SIG-M5 treated with dmso at 0.1 percent for 504 hours (cell line): Measurements from ENCODE around the gene INPP4A.

Experiments
- DNase-seq: peaks from one replicate; lab custom pipeline; 2025; ENCODE audit not compliant: unreplicated experiment; lab: John Stamatoyannopoulos, UW

INPP4A gene

DNA sequence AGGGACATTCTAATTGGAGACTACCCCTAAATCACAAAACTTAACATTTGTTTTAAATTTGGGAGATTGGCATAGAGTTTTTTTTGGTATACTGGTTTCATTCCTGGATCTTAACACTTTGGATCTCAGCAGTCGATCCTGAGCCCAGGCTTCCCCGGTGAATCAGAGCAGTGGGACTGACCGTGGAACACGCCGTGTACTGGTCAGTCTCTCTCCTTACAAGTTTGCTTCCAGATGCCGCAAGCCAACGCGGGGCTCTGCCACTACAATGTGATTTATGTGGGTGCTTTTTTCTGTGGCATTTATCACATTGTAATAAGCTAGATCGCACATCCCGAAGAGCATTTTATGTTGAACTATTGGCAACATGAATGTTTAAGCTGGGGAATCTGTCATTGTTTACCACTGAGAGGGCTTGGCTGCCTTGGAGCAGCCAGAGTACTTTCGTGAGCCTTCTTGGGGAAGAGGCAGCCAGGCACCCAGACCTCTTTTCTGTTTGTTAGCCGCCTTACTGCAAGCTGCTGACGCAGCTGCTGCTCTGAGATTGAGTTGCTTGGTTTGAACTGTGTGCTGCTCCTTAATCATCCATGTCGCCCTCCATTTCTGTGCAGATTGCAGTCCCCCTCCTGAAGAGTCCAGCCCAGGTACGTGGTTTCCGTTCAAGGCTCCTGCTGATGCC is 114.3 kb downstream of the INPP4A start:
- no peak for DNase-seq

DNA sequence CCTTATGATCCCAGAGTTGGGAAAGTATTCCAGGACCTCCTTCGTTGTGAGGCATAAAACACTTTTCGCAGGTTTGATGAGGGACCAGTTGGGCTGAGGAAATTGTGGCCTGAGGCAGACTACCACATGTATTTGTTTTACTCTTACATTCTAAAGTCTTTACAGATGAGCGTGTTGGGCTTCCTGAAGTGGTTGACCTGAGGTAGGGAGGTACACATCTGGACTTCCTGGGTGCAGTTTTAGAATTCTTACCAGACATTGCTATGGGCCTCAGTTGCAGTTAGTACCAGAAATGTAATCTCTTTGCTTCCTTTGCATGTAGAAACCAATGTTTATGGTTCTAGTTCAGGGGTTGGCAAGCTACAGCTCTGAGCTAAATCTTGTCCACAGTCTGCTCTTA is 114.9 kb downstream of the INPP4A start:
- DNase-seq, result no peak

DNA sequence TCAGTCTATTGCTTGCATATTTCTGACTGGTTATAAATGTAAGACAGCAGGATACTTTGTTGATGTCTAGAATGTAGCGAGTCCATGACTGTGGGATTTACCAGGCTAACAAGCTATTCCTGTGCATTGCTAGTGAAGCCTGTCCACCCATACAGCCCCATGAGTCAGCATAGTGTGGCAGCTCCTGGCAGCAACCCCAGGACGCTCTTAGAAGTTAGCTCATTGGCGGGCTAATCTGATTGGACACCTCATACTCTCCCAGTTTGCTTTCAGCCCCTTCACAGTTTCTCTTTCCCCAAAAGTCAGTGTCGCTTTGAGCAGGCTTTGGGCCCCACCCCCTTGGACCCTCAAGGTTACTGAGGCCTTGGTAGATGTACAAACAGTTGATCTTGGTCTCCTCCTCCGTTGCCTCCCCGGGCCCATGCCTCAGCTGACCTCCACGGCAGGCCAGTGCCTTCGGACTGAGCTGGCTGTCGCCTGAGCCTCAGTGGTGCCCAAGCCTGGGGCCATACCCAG is 115.7 kb downstream of the INPP4A start:
- no peak for DNase-seq

DNA sequence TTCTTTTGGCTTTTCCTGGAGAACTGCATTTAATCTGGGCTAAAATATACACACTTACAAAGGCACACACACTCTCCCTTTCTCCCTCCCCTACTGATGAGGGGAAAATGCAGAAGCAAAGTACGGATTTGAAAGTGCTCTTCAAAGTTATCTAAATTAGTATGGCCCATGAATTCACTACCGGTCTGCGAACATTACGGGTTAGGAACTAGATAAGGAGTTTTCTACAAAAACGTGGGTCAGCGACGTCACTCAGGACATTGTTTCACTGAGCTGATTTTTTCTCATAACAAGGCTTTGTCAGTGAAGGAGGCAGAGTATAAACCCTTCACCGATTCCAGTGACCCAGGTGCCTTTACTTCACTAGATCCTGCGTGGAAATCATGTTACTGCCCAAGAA is 116.4 kb downstream of the INPP4A start:
- DNase-seq, result no peak

DNA sequence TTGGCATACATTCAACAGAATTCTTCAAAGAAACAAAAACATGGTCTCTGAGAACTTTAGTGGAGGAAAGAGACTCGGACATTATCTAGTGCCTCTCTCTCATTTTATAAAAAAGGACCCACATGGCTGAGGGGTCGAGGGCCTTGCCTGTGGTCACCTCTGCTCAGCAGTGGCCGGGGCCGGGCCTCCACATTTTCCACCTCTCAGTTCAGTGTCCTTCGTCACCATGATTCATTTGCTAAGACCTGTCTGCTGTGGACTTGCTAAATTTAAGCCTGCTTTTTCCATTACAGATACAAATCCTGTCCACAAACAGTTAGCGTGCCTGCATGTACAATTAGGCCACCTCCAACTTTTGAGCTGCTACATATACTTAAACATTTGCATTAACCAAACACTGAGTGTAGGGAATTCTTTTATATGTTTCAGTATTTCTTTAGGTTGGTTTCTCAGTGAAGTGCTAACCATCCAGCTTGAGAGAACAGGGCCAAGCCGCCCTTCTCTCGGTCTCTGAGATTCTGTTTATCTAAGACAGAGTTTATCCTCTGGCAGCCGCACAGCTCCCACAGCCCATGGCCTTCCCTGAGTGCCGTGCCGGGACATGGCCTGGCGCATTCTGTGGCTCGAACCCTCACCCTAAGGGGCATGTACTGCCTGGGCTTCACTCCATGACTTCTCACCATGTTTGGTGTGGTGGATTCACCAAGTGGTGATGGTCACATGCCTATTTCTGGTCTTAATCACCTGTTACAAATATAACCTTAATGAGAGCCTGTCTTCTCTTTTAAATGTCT is 117.4 kb downstream of the INPP4A start:
- no peak for DNase-seq

DNA sequence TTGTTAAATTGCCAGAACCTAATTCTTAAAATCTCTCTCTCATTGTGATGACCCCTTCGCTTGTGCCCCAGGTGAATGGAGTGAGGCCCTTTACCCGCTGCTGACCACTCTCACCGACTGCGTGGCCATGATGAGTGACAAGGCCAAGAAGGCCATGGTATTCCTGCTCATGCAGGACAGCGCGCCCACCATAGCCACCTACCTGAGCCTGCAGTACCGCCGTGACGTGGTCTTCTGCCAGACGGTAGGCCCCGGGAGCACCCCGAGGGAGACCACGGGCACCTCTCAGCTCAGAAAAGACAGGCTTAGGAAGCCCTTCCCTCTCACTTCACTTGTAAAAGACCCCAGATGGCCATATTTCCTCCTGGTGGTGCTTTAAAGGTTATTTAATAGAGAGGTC is 118.7 kb downstream of the INPP4A start:
- no peak for DNase-seq

DNA sequence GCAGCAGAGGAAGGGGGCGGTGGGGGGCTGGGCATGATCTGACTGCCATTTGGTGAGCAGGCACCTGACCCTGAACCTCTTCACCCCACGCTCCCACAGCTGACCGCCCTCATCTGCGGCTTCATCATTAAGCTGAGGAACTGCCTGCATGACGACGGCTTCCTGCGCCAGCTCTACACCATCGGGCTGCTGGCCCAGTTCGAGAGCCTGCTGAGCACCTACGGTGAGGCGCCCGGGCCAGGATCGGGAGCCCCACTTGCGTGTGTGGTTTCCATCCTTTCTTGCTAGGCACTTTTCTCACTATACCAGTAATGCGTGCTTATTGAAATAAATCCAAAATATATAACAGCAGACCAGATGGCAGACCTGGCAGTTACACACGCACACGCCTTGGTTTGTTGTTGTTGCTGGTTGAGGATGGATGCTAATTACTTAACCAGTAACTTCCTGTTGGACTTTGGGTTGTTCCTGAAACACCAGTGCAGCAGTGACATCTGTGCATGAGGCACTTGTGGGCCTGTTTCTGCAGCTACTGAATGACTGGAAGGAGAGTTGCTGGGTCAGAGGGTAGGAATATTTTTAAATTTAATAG is 120.0 kb downstream of the INPP4A start:
- DNase-seq, result no peak

DNA sequence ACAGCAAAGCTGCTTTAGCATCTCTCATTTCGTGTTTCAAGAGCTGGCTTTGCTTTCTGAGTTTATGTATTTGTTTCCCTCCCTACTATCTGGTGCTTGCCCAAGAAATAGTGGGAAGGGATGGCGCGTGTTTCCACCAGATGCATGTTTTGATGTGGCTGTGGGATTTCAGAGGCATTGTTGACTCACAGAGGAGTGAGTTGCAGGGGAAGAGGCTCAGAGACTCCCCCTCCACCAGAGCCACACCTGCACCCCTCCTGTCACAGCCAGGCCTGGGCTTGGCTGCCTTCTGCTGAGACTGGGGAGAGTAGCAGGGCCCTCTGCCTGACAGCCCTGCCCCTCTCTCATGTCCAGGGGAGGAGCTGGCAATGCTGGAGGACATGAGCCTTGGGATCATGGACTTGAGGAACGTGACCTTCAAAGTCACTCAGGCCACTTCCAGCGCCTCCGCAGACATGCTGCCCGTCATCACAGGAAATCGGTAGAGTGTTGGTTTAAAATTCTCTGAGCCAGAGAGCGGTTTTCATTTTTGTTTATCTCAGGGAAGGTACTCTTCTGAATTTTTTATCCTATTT is 120.7 kb downstream of the INPP4A start:
- DNase-seq, result no peak

DNA sequence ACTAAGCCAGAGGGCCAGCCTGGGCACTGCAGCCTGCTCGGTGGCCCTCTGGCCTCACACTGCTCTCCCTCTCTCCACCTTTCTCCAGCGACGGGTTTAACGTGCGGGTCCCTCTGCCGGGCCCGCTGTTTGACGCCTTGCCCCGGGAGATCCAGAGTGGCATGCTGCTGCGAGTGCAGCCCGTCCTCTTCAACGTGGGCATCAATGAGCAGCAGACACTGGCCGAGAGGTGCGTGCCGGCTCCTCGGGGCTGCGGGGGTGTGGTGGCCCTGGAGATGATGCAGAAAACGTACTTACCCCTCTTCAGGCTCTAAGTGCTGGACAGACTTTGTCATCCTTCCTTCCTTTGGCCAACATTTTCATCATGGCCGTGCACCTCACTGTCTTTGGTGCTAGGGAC is 121.3 kb downstream of the INPP4A start:
- DNase-seq, result no peak

DNA sequence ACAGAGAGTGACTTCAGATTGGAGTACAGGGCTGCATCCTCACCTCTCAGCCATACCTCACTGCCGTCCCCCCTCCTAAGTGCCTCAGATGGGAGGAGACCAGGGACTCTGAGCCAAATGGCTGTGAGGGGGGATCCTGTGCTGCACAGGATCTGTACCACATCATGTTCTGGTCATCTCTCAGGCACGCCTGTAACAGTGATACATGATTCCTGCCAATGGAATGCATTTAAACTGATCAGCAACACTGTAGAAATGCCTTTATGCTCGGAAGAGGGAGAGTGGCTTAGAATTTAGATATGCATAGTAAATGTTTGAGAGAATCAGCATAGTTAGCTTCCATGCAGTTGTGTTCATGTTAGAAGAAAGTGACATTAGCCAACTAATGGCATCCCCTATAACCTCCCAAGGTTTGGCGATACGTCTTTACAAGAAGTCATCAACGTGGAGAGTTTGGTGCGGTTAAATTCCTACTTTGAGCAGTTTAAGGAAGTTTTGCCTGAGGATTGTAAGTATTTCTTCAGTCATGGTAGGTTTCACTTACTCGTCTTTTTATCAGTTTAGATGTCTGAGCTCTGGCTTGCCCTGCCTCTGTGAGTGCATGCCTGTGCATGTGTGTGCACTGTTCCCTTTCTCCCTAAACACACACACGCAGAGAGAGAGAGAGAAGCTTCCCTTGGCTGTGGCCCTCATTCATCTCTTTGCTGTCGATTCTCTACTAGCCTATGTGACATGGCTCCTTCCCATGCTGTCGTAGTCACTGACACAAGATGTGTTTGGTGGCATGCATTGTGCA is 123.7 kb downstream of the INPP4A start:
- no peak for DNase-seq

DNA sequence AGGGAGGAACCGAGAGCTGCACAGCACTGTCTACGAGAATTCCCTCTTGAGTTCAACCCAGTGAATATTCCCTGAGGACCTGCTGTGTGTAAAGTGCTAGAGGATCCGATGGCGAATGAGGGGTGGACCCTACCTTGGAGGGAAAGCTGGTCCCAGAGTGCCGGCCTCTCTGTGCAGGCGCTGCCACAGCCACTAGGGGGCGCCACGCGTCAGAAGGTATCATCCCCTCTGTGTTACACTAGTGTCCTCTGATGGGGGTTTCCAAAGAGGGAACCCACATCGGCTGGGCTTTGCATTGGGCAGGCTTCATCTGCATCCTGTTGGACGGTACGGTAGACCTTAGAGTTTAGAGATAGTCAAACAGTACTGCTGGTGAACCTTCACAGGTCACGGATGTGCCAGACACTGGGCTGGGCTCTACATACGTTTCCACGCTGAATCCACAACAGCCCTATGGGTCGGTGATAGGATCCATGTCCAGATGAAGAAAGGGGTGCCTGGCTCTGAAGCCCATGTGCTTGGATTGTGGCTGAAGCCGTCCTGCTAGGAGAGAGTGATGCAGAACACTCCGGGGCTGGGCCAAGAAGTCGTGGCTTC is 124.6 kb downstream of the INPP4A start:
- DNase-seq, result peak; percentile 1

DNA sequence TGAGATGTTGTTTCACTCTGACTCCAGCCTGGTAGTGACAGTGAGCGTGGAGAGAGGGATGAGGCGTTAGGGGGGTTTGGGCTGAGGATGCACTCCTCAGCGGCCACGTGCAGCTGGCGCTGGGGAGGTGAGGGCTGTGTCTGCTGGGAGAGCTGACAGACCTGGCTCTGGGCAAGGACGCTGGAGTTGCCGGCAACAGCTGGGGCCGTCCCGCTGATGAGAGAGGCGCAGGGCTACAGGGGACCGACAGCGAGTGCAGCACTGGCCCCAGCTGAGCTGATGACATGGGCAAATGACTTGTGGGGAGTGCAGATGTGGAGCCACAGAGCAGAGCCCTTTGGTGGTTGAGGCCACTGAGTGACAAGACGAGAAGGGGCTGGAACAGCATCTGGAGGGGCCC is 125.3 kb downstream of the INPP4A start:
- no peak for DNase-seq

DNA sequence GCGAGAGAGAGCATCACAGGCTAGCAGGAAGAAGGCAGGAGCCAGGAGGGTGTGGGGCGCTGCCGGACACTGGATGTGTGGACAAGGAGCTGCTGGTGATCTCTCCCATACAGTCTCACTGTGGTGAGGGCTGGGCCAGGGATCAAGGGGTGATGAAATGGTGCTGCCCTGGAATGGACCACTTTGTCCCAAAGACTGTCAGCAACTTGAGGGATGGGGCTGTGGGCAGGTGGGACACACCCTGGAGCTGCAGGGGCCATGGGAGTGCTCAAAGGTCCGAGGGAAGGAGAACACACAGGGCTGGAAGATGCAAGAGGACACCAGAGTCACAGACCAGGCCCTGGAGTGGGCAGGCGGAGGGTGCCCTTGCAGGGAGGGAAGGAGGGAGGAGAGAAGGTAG is 125.7 kb downstream of the INPP4A start:
- no peak for DNase-seq

DNA sequence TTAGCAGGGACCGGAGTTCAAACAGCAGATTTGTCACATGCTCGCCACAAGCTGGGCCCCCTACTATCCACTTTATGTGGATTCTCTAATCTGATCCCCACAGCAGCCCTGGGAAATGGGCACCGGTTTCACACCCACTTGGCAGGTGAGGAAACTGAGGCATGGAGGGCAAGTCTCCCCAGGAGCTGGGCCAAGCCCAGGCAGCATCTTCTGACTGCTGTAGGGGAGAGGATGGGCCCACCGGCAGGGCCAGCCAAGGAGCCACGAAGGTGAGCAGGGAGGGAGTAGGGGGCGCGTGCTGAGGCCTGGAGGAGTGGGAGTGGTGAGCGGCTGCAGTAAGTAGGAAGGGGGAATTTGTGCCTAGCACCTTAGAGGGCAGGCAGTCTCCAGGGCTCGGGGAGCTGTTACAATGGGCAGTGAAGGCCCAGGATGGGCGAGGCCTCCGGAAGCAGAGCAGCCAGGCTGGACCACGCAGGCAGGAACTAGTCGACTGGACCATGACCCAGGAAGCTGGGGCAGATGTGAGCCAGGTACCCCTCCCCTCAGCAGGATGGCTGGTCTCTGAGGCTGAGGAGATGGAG is 126.6 kb downstream of the INPP4A start:
- no peak for DNase-seq

DNA sequence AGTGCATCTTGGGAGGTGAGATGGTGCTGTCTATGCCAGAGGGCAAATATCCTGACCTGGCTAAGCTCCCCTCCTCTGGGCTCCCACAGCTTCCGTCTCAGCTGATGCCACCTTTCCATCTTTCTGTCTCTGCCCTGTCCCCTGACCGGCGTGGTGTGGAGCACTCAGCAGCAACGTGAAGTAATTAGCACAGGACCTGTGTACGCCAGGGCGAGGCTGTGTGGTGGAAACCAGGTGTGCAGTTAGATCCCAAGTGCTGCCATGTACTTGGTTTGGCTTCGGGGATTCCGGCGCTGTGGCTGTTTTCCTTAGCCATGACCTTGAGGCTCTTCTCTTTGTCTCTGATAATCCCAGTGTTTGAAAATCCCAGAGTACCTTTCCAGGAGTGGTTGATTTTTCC is 127.1 kb downstream of the INPP4A start:
- DNase-seq, result no peak

DNA sequence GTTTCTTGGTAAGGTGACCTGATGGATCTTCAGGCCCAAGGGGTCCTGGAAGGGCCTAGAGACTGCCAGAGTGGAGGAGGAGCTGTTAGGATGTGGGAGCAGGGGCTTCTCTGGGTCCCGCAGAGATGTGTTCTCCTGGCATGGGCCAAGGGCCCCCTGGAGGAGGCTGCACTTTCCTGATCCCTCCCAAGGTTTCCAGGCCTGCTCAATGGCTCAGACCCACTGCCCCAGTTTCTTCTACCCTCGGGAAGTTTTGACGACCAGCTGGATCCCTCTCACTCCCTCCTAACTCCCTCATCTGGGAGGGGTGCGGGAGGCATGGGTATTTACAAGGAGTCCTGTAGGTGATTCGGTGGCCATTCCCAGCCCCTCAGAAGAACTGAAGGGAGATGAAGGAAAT is 127.6 kb downstream of the INPP4A start:
- DNase-seq, result no peak

DNA sequence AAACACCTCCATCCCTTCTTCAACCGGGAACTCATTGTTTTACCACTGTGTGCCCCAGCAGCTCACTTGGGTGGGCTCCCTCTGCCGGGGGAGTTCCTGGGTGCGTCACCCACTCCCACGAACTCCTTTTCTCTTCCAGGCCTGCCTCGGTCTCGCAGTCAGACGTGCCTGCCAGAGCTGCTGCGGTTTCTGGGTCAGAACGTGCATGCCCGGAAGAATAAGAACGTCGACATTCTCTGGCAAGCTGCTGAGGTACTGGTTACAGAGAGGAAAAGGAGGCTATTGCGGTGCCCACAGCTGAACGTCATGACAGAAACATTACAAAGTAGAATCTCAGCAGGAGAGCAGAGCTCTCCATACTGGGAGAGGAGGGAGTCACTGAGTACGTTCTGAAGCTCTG is 128.0 kb downstream of the INPP4A start:
- DNase-seq, result no peak

DNA sequence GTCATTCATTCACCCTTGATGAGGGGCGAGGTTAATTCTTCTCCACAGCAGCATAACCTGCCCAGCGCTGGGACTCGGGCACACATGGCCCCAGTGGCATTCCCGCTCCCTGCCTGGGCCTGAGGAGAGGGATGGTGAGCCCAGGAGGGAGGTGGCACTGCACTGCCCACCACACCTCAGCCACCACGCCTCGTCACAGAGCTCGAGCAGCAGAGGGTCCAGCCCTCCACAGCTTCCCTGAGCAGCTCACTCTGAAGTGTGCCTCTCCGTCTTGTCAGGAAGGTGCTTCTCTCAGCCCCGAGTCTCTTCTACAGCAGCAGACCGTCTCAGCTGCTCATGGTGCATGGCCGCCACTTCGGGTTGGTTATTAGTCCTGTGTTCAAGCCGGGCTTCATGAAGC is 128.8 kb downstream of the INPP4A start:
- no peak for DNase-seq

DNA sequence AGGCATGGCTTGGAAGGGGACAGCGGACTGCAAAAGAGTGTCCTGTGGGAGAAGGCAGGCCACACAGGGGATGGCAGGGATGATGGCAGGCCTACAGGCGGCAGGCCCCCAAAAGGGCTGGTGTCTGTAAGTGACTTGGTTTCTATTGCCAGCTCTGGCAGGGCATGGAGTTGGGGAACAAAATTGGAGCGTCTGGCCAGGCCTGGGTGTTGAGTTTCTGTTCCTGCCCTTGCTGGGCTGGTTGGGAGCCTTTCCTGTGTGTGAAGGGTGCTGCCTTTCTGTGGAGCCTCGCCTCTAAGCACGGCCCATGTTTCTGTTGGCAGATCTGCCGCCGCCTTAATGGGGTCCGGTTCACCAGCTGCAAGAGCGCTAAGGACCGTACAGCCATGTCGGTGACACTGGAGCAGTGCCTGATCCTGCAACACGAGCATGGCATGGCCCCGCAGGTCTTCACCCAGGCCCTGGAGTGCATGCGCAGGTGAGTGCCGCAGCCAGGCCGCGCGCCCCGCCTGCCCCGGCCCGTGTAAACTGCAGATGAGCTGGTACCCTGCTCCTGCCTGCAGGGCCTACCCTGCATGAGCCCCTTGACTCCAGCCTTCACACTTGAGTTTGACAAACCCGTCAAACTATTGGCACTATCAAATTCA is 132.1 kb downstream of the INPP4A start:
- no peak for DNase-seq

DNA sequence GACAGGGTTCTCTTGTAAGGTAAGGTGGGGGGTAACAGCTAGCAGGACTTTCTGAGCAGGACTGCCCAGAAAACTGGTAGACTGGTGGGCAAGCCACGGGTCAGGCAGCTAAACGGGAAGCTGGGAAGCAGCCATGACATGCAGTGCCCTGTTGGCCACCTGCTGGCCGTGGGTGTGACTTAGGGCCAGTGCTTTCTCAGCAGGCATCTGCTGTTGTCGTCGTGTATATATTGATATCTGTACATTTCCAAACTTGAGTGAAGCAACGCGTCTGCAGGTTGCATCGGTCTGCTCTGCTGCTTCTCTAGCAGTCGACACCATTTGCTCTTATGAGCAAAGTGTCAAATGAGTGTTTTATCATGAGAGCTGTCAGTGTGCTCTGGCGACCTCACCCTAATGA is 132.7 kb downstream of the INPP4A start:
- no peak for DNase-seq
